Measurements from ENCODE around the gene HOXD8. TPM values are rescaled to one million over a fixed set of nuclear protein-coding genes. Genes with fewer than 3 reads are reported as not detected.

The HOXD8 gene
- total and polyA plus RNA-seq, 9 of the 15 experiments (the other 6 are each of a cell fraction or from before 2014, with no cell fraction given) = 0.04 to 0.15 TPM; not detected in 7

- Histone ChIP-seq H3K36me3 (ENCODE audit: control insufficient read depth, insufficient read depth, low read length) (no peaks in the 10 kb centered on the region), H2AFZ (ENCODE audit: low read depth, low read length) (no peak overlapping the region), H3K9me3 (replicated peaks; ENCODE audit: control insufficient read depth, insufficient read depth, low read depth, low read length) (no peaks in the 10 kb centered on the region), H3K4me1 (replicated peaks in 1 of 2; ENCODE audit: control insufficient read depth in 2 of 2, insufficient read depth in 2 of 2, low read length in 2 of 2) (peaks cover 0 to 34% of the 10 kb centered on the region in 2 experiments; a peak in 2 of 5 replicates), H3K9ac (ENCODE audit: insufficient read depth in 1 of 2, low read depth in 2 of 2, low read length in 2 of 2) (no peak overlapping the region), H3K9me1 (ENCODE audit: control insufficient read depth, insufficient read depth, low read length) (no peaks in the 10 kb centered on the region), H3K4me3 (no peak overlapping the region), H3K27me3 (ENCODE audit: control insufficient read depth in 2 of 2, insufficient read depth in 2 of 2, low read length in 2 of 2) (peaks cover 72 to 80% of the 10 kb centered on the region in 2 experiments), H4K20me1 (replicated peaks; ENCODE audit: control insufficient read depth, insufficient read depth, low read length) (0 out of 2 replicates have a peak, but pooled peaks cover 6% of the 10 kb centered on the region), H3K79me2 (ENCODE audit: control insufficient read depth, insufficient read depth, low read length) (no peaks in the 10 kb centered on the region), H3K4me2 (ENCODE audit: insufficient read depth, low read length) (no peak overlapping the region), H3K27ac (ENCODE audit: extremely low read depth, low read depth, low read length) (no peak overlapping the region)
- ChIA-PET POLR2A (interaction anchor here (0.6 to 1.5 kb wide), 2 partner anchors 325 to 529 kb away, joined by 3 to 5 read pairs; no protein-coding TSS in a partner anchor), CTCF (ENCODE audit: low intra/inter-chr PET ratio) (no interaction called here)
- DNase-seq (ENCODE audit: extremely low read depth in 1 of 4, low spot score in 3 of 4) = no peak
- 2% methylated on average over 9 of the region's 9 CpGs for WGBS (ENCODE audit: insufficient coverage, low coverage, missing lambda C conversion rate)
- no TSS peak for BruUV-seq (replicated peaks)
- ATAC-seq = no peak
- in situ Hi-C loops (cut with MboI) (loop anchor here (5.0 to 25.0 kb wide), 4 partner anchors 512 to 1637 kb away; no protein-coding TSS in a partner anchor), intact Hi-C loops (cut with micrococcal nuclease) (loop anchor here (5.0 kb wide), 2 partner anchors 427 to 687 kb away; no protein-coding TSS in a partner anchor)
- FAIRE-seq = no peak
- TF ChIP-seq TAF9B (IDR thresholded peaks at IDR 0.05; ENCODE audit: partially characterized antibody) (no peak), ATF3 (IDR thresholded peaks at IDR 0.05) (no peak), ATF3 (CRISPR knock-in tag; conservative IDR thresholded peaks at IDR 0.05) (no peak), MBD1 (CRISPR knock-in tag; IDR thresholded peaks at IDR 0.05) (no peak), SAFB (IDR thresholded peaks at IDR 0.05; ENCODE audit: borderline replicate concordance, low read depth, low read length) (no peak), MCM7 (IDR thresholded peaks at IDR 0.05) (no peak)
Observed at GRCh38 chr2:176124947-176125771, 4.3 kb upstream of the HOXD8 start.

All from K562 (cell line).